Measurements from ENCODE around the gene SERGEF.
A peak's percentile ranks its signal among the peaks of the same experiment; 100 is the strongest.

Gene SERGEF

GRCh38 chr11:17894929-17895658 is 117.8 kb downstream of the SERGEF start:
- ChIA-PET POLR2A (no interaction called here), CTCF (no interaction called here)
- no peak for DNase-seq (ENCODE audit: low read depth, low spot score)
- TF ChIP-seq CTCF (IDR thresholded peaks at IDR 0.05; ENCODE audit: insufficient read depth, low read length, missing control alignments), result no peak
- H3K4me3 ChIP-seq (ENCODE audit: low read depth, low read length), result no peak overlapping the region

GRCh38 chr11:17892409-17892808 is 120.4 kb downstream of the SERGEF start:
- CTCF ChIA-PET, result no interaction called here
- POLR2A ChIA-PET, result no interaction called here
- H3K4me3 ChIP-seq (ENCODE audit: low read depth, low read length), result no peak overlapping the region
- DNase-seq (ENCODE audit: low read depth, low spot score), result no peak
- no peak for TF ChIP-seq CTCF (IDR thresholded peaks at IDR 0.05; ENCODE audit: insufficient read depth, low read length, missing control alignments)

- no peak overlapping the region for H3K4me3 ChIP-seq (ENCODE audit: low read depth, low read length)
- ChIA-PET CTCF (interaction anchor here (1.0 to 1.5 kb wide), 3 partner anchors 22 to 543 kb away, joined by 3 to 4 read pairs (median 3); no protein-coding TSS in a partner anchor), POLR2A (no interaction called here)
- TF ChIP-seq CTCF (IDR thresholded peaks at IDR 0.05; ENCODE audit: insufficient read depth, low read length, missing control alignments), result peak; percentile 21
- no peak for DNase-seq (ENCODE audit: low read depth, low spot score)
Measured at GRCh38 chr11:17890325-17890724, 122.5 kb downstream of the SERGEF start.

- no peak for TF ChIP-seq CTCF (IDR thresholded peaks at IDR 0.05; ENCODE audit: insufficient read depth, low read length, missing control alignments)
- no peak for DNase-seq (ENCODE audit: low read depth, low spot score)
- CTCF ChIA-PET, result no interaction called here
- POLR2A ChIA-PET, result no interaction called here
- no peak overlapping the region for H3K4me3 ChIP-seq (ENCODE audit: low read depth, low read length)
Measured at GRCh38 chr11:17887779-17888178, 125.1 kb downstream of the SERGEF start.

GRCh38 chr11:17883946-17884345 is 128.9 kb downstream of the SERGEF start:
- no peak for DNase-seq (ENCODE audit: low read depth, low spot score)
- H3K4me3 ChIP-seq (ENCODE audit: low read depth, low read length), result no peak overlapping the region
- TF ChIP-seq CTCF (IDR thresholded peaks at IDR 0.05; ENCODE audit: insufficient read depth, low read length, missing control alignments), result no peak
- CTCF ChIA-PET, result no interaction called here
- POLR2A ChIA-PET, result no interaction called here

GRCh38 chr11:17883057-17883456 is 129.8 kb downstream of the SERGEF start:
- H3K4me3 ChIP-seq (ENCODE audit: low read depth, low read length), result no peak overlapping the region
- ChIA-PET POLR2A (no interaction called here), CTCF (interaction anchor here (1.2 kb wide), 1 partner anchor 152 kb away, joined by 3 read pairs; no protein-coding TSS in a partner anchor)
- no peak for TF ChIP-seq CTCF (IDR thresholded peaks at IDR 0.05; ENCODE audit: insufficient read depth, low read length, missing control alignments)
- DNase-seq (ENCODE audit: low read depth, low spot score), result no peak

All from AG04449 (cell line).